Measurements from ENCODE around the gene ZAP70. TPM values are rescaled to one million over a fixed set of nuclear protein-coding genes. Genes with fewer than 3 reads are reported as not detected.

Gene ZAP70
- total and polyA plus RNA-seq, 10 of the 15 experiments (the other 5 are each of a cell fraction or from before 2014, with no cell fraction given) = 0.18 to 2.9 (median 1.2) TPM; not detected in 1

- TF ChIP-seq SREBF2 (IDR thresholded peaks at IDR 0.05; ENCODE audit: low read length) = no peak
- peak; percentile 76; a peak in 3 of 4 replicates for TF ChIP-seq EP300 (IDR thresholded peaks at IDR 0.05; ENCODE audit: borderline replicate concordance in 1 of 2, control insufficient read depth in 1 of 2, low read depth in 2 of 2, low read length in 2 of 2)
- no peak for TF ChIP-seq REST (IDR thresholded peaks at IDR 0.05; ENCODE audit: low read depth, low read length)
- no peak for TF ChIP-seq HCFC1 (IDR thresholded peaks at IDR 0.05; ENCODE audit: low read length)
- TF ChIP-seq MTA3 (IDR thresholded peaks at IDR 0.05; ENCODE audit: borderline replicate concordance, low read length) = no peak
- no peak for TF ChIP-seq ZNF274 (IDR thresholded peaks at IDR 0.05; ENCODE audit: insufficient read depth, insufficient read length)
- TF ChIP-seq IKZF1 (conservative IDR thresholded peaks at IDR 0.05) = peak; percentile 74
- no peak for TF ChIP-seq MXI1 (IDR thresholded peaks at IDR 0.05; ENCODE audit: low read depth, low read length)
- TF ChIP-seq NBN (IDR thresholded peaks at IDR 0.05) = peak; percentile 70; the same call in 1 of the 2 replicates
- no peak for TF ChIP-seq CHD4 (IDR thresholded peaks at IDR 0.05)
- no peak for TF ChIP-seq KLF5 (IDR thresholded peaks at IDR 0.05; ENCODE audit: partially characterized antibody)
- TF ChIP-seq USF2 (IDR thresholded peaks at IDR 0.05; ENCODE audit: borderline replicate concordance, low read depth, low read length) = no peak
- no peak for TF ChIP-seq SKIL (IDR thresholded peaks at IDR 0.05; ENCODE audit: low read depth, poor library complexity, severe bottlenecking)
These were observed 39.5 kb upstream of the ZAP70 start (continued) for GRCh38 chr2:97673915-97674283.
